Mucosa of descending colon (tissue), 3 donors: ENCODE measurements around the gene ABCD3. TPM values are rescaled to one million over a fixed set of nuclear protein-coding genes. Genes with fewer than 3 reads are reported as not detected.

ENCODE experiments used
- ATAC-seq: fragments of 200-7000 bp; cut with Tn5 transposase; one replicate; pipeline ENCODE4 v1.9.1; 2020; ENCODE audit warnings: mild to moderate bottlenecking, moderate library complexity
- DNase-seq, 3 donors: peaks; one replicate each; pipeline ENCODE4 v3.0.0-alpha.2; 2020
- H3K36me3 ChIP-seq: fragments of 200-600 bp; one replicate; pipeline ENCODE4 v1.8.0; 2021; ENCODE audit warnings: low read depth, mild to moderate bottlenecking
- H3K4me1 ChIP-seq: fragments of 200-600 bp; one replicate; pipeline ENCODE4 v1.8.0; 2021; ENCODE audit warnings: low read depth, mild to moderate bottlenecking
- H3K4me3 ChIP-seq: fragments of 200-600 bp; one replicate; pipeline ENCODE4 v1.8.0; 2021; ENCODE audit warnings: mild to moderate bottlenecking
- H3K9me3 ChIP-seq: fragments of 200-600 bp; one replicate; pipeline ENCODE4 v1.8.0; 2021; ENCODE audit warnings: mild to moderate bottlenecking
- intact Hi-C, 2 donors: fragments of 100-400 bp; cut with DNase I in 1 of 2; cut with micrococcal nuclease in 1 of 2; formaldehyde crosslinking; loops; one replicate each; pipeline versions ENCODE4 v1.11.0 to v1.11.1; 2022; cut with DNase I, micrococcal nuclease
- total RNA-seq, 3 donors: library from RNA; stranded (reverse); fragmentation: NEBNext Ultra II Directional in 2 of 3; extraction: Animal tissue kit (Norgen Biotek cat#: 25700) in 2 of 3; gene quantifications; one replicate each; pipeline versions ENCODE4 v1.2.1 to v1.2.4, GENCODE V29; 2021 to 2023
- TF ChIP-seq, protein P1 (sequence below): fragments of 200-600 bp; IDR thresholded peaks from one replicate; pipeline ENCODE4 v1.8.0; 2022; ENCODE audit warnings: antibody characterized with exemption, mild to moderate bottlenecking
- donor health status: DM: no; HTN: no; CAD: no; lungs with moderate emphysema.
- donor health status: DM: no; HTN: no; CAD: no.
- donor health status: DM: no; HTN: yes; CAD: no.

The ABCD3 gene
- total RNA-seq, 3 donors from 2014 or later = 67.9 to 102 (median 99.3) TPM

- Histone ChIP-seq H3K36me3 (no peaks in the 10 kb centered on the region), H3K4me3 (no peak overlapping the region), H3K9me3 (no peaks in the 10 kb centered on the region), H3K4me1 (no peaks in the 10 kb centered on the region)
- DNase-seq = no peak
- TF ChIP-seq, protein P1, sequence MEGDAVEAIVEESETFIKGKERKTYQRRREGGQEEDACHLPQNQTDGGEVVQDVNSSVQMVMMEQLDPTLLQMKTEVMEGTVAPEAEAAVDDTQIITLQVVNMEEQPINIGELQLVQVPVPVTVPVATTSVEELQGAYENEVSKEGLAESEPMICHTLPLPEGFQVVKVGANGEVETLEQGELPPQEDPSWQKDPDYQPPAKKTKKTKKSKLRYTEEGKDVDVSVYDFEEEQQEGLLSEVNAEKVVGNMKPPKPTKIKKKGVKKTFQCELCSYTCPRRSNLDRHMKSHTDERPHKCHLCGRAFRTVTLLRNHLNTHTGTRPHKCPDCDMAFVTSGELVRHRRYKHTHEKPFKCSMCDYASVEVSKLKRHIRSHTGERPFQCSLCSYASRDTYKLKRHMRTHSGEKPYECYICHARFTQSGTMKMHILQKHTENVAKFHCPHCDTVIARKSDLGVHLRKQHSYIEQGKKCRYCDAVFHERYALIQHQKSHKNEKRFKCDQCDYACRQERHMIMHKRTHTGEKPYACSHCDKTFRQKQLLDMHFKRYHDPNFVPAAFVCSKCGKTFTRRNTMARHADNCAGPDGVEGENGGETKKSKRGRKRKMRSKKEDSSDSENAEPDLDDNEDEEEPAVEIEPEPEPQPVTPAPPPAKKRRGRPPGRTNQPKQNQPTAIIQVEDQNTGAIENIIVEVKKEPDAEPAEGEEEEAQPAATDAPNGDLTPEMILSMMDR = no peak
- ATAC-seq = no peak
- intact Hi-C loops = no loop called here
These were observed 17.0 kb upstream of the ABCD3 start for GRCh38 chr1:94401206-94401605.

GRCh38 chr1:94406446-94406845 lies 11.7 kb upstream of the ABCD3 start:
- Histone ChIP-seq H3K9me3 (no peaks in the 10 kb centered on the region), H3K36me3 (no peaks in the 10 kb centered on the region), H3K4me1 (no peaks in the 10 kb centered on the region), H3K4me3 (no peak overlapping the region)
- no peak for DNase-seq
- peak; percentile 85 for ATAC-seq
- TF ChIP-seq, protein P1 = no peak
- intact Hi-C loops = no loop called here

DNA sequence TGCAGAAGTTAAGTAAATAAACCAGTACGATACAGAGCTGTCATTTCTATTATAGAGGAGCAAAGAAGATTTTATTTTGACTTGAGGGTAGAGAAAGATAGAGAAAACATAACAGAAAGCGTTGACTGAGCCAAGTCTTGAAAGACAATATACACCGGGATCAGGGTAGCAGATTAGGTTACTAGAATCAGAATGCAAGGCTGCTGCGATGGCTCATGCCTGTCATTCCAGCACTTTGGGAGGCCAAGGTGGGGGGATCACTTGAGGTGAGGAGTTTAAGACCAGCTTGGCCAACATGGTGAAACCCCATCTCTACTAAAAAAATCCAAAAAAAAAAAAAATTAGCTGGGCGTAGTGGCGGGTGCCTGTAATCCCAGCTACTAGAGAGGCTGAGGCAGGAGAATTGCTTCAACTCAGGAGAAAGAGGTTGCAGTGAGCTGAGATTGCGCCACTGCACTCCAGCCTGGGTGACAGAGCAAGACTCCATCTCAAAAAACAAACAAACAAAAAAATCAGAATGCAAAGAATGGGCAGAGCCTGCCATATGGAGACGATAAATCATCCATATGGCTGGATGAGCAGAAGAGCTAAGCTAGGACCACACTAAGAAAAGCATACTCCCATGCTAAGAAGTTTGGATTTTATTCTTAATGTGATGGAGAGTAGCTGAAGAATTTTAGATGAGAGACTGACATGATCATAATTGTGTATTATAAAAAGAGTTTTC lies 9.9 kb upstream of the ABCD3 start:
- H3K4me1 ChIP-seq = no peaks in the 10 kb centered on the region
- TF ChIP-seq, protein P1 = no peak
- H3K9me3 ChIP-seq = no peaks in the 10 kb centered on the region
- no peak for ATAC-seq
- H3K4me3 ChIP-seq = no peak overlapping the region
- H3K36me3 ChIP-seq = no peaks in the 10 kb centered on the region
- DNase-seq = no peak
- intact Hi-C loops = no loop called here

GRCh38 chr1:94411237-94411636 lies 7.0 kb upstream of the ABCD3 start:
- H3K9me3 ChIP-seq = no peaks in the 10 kb centered on the region
- DNase-seq = no peak
- intact Hi-C loops = no loop called here
- no peaks in the 10 kb centered on the region for H3K36me3 ChIP-seq
- ATAC-seq = no peak
- H3K4me1 ChIP-seq = no peaks in the 10 kb centered on the region
- TF ChIP-seq, protein P1 = no peak
- no peak overlapping the region for H3K4me3 ChIP-seq

- DNase-seq = no peak
- intact Hi-C loops = no loop called here
- H3K36me3 ChIP-seq = peaks cover 6% of the 10 kb centered on the region
- H3K9me3 ChIP-seq = no peaks in the 10 kb centered on the region
- TF ChIP-seq, protein P1 = no peak
- peaks cover 7% of the 10 kb centered on the region for H3K4me1 ChIP-seq
- no peak for ATAC-seq
- H3K4me3 ChIP-seq = no peak overlapping the region
These were observed 4.9 kb upstream of the ABCD3 start for GRCh38 chr1:94413311-94413710.
